GM21526 (cell line): Measurements from ENCODE around the gene CRABP1.

Source experiments
- ATAC-seq: cut with Tn5 transposase; IDR thresholded peaks from one replicate; pipeline ENCODE4 v1.9.1; 2021; ENCODE audit warnings: moderate library complexity; ENCODE audit not compliant: unreplicated experiment, low FRiP score

The CRABP1 gene

DNA sequence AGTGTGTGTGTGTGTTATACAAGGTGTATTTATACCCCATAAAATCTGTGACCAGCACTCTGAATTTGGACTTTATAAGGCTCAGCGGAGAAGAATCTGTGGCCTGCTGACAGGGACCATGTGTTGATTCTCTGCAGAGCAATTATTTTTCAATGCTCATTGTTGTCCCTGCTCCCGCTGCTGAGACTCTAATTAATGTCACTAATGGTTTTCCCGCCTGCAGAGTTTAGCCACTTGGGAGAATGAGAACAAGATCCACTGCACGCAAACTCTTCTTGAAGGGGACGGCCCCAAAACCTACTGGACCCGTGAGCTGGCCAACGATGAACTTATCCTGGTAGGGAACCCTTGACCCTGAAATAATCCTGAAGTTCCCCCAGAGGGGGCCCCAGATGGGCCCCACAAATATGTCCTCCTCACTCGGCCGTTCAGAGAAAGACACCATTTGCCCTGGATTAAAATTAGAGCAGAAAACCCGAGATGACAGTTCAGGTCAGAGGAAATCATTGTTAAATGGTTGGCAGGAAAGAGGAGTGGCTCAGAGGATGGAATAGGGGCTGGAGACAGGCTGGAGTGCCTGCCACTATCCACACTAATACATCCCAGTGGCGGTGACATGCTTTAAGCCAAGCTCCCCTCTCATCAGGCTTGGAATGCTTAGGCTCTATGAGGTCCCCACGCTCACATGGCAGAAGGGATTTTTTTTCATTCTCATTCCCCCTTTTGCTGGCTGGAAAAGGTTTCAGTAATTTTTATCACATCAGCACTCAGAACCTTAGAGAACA, 3.3 kb downstream of the CRABP1 start:
- ATAC-seq: no peak

GRCh38 chr15:78345396-78346125, 5.4 kb downstream of the CRABP1 start:
- no peak for ATAC-seq

DNA sequence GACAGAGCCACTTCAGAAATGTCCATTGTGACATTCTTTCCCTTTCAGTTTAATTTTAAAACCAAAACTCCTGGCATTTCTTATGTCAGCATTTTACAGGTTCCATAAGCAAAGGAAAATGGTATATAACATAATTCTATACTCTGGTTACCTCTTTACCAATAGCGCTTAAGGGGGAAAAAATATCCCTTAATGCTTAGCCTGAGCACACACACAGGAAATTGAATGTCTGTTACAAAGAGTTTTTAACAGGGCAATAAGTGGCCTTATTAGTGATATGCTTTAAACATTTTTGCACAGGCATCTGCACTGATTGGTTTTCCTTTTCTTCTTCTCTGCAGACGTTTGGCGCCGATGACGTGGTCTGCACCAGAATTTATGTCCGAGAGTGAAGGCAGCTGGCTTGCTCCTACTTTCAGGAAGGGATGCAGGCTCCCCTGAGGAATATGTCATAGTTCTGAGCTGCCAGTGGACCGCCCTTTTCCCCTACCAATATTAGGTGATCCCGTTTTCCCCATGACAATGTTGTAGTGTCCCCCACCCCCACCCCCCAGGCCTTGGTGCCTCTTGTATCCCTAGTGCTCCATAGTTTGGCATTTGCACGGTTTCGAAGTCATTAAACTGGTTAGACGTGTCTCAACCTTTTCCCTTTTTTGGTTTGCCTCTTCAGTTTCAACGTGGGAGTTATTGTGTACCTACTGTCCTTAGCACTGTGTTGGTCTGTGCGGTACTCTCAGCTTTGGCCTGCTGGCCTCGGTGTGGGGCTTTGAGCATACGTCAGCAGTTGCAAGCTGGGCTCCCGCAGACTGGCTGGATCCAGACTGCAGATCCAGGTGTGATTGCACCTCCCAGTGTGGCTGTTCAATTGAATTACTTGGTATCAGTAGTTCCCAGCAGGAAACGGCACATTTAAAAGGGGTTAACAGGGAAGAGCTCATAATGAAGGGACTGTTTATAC, 7.7 kb downstream of the CRABP1 start:
- ATAC-seq: no peak

DNA sequence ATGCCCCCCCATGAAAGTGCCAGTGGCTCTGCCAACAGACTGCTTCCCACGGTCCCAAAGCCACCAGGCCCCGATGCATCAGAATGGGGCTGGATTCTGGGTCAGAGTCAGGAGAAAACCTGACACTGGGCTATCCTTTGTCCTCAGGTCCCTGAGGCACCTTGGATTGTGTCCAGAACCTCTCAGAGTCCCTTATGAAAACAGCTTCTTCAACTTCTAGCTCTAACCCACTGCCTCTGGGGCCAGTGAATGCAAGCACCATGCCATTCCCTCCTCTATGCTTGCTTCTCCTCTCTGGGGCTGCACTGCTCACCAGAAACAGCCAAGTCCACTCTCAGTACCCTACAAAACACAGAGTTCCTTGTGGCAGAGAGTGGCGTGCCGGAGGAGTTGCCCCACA, 9.9 kb downstream of the CRABP1 start:
- no peak for ATAC-seq

GRCh38 chr15:78351539-78351938, 11.4 kb downstream of the CRABP1 start:
- ATAC-seq: no peak

GRCh38 chr15:78353093-78353492, 12.9 kb downstream of the CRABP1 start:
- no peak for ATAC-seq

DNA sequence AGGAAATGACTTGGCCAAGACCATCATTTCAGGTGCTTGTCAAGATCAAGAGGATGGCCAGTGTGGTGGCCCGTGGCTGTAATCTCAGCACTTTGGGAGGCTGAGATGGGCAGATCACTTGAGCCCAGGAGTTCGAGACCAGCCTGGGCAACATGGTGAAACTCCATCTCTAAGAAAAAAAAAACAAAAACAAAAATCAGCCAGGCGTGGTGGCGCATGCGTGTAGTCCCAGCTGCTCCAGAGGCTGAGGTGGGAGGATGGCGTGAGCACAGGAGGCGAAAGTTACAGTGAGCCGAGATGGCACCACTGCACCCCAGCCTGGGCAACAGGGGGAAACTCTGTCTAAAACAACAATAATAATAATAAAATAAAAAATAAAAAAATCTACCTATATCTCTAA, 15.0 kb downstream of the CRABP1 start:
- ATAC-seq: no peak

GRCh38 chr15:78358102-78358870, 18.1 kb downstream of the CRABP1 start:
- no peak for ATAC-seq

DNA sequence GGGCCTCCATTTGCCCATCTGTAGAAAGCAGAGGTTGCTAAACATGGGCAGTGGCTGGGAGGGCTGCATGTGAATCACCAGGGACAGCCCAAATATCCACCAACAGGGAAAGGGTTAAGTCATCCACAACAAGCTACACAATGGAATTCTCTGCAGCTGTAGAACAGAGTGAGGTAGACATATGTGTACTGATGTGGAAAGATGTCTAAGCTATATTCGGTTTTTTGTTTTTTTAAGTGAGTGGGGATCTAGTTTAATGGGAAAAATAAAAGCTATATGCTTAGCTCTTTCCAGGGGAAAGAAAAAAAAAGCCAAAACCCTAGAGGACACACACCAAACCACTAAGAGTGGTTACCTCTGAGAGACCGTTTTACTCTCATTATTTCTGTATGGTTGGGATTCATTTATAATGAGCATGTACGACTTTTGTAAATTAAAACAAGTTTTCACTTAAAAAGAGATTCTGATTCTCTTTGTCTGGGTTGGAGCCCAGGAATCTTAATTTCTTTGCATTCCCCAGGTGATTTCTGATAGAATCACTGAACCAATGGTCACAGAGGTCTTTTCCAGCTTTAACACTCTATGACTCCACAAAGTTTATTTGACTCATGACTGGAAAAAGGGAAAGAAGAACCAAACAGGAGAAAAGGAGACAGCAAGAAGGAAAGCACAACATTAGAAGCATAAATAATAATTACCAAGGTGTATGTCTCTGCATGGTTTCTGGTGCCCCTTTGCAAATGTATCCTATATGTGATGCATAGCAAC, 19.1 kb downstream of the CRABP1 start:
- no peak for ATAC-seq

- no peak for ATAC-seq
Measured at GRCh38 chr15:78360367-78360801, 20.2 kb downstream of the CRABP1 start.

DNA sequence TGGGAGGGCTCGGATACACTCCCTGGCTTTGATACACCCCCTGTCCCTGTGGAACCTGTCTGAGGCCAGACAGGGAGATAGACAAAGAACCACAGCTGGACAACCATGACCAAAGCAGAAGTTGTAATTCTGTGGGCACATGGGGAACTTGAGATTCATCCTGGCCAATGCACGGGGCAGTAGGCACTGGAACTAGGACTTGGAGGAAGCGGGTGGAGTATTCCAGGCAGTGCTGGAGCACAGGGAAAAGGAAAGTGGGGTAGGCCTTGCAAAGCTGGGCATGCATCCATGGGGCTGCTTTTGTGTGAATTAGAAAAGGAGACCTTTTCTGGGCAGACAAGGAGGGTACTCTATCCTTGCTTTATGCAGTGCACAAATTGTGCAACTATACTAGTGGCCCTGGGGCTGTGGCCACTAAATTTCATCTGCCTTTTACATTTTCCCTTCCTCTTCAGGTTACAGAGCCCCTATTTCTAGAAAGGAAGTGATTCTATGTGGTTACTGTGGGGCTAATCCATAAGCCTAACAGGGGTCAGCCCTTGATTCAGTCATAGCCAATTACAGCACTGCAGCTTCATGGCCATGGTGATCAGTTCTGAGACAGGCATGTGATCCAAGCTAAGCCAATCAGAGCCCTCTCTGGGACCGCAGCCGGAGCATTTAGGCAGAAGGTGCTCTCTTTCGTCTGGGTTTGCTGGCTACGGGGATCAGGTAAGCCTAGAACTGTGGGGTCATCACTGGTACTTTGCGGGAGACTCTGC, 21.0 kb downstream of the CRABP1 start:
- ATAC-seq: no peak

DNA sequence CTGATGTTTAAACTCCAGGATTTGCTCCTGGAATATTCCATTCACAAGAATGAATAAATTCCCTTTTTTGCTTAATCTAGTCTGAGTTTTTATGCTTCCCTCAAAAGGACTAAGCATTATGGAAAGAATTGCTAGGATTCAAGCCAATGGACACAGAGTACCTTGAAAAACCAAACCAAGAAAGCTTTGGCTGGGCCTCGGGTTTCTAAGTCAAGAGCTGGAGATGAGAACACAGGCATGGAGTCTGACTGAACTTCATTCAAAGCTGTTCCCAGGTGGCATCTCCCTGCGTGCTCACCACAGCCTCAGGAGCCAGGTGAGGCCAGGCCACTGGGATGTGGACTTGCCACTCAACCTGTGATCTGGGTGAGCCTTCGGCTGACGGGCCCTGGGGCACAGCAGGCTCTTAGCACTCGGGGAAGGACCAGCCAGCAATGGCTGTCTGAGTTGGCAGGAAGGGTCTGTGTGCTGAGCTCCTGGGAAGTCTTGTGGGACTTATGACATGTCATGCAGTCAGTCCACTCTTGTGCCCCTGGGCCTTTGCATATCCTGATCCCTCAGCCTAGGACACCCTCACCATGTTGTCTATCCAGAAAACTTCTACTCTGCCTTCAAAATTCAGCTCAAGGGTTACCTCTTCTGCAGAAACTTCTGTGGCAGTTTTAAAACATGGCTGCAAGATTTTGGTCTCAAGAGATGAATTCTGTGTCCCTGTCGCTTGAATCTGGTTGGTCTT, 21.8 kb downstream of the CRABP1 start:
- ATAC-seq: no peak

DNA sequence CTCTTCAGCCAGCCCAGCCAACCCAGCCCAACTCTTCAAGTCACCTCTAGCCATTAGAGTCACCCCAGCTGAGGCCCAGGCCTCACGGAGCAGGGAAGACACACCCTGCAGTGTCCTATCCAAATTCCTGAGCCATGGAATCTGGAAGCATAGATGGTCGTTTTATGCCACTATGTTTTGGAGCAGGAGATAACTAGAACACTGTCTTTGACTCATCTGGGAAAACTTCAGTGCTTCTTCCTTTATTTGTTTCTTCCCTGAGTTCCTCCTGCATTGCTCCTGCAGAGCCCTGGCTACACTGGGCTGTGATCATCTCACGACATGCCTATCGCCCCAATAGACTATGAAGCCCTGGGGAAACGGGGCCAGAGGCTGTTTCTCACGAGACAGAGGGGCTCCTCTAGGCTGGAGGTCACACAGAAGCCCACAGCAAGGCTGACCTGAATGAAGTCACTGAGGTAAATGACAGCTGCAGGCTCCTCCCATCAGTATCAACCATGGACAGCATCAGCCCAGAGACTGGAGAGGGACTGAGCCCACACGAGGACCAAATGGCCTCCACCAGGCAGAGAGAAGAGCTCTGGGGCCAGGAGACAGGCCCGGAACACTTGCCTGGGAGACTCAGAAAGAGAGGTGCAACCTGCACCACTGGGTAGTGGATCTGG, 22.7 kb downstream of the CRABP1 start:
- ATAC-seq: no peak

DNA sequence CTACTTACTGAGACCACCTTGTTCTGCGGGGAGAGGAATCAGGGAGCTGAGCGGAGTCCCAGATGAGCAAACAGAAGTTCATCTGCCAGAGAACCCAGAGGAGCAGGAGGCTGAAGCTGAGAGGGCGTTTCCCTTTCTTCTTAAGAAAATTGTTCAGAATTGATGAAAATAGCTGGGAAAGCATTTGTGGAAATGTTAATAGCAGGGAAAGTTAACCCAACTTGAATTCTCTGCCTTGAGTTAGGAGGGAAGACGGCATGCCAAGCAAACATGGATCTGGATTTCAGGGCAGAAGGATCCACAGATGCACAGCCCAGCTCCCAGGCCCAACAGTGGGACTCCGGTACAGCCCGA, 23.2 kb downstream of the CRABP1 start:
- ATAC-seq: no peak

- no peak for ATAC-seq
Measured at GRCh38 chr15:78364233-78364632, 24.1 kb downstream of the CRABP1 start.

- no peak for ATAC-seq
Measured at GRCh38 chr15:78365917-78366316, 25.8 kb downstream of the CRABP1 start.

- ATAC-seq: no peak
Measured at GRCh38 chr15:78366342-78366741, 26.2 kb downstream of the CRABP1 start.

DNA sequence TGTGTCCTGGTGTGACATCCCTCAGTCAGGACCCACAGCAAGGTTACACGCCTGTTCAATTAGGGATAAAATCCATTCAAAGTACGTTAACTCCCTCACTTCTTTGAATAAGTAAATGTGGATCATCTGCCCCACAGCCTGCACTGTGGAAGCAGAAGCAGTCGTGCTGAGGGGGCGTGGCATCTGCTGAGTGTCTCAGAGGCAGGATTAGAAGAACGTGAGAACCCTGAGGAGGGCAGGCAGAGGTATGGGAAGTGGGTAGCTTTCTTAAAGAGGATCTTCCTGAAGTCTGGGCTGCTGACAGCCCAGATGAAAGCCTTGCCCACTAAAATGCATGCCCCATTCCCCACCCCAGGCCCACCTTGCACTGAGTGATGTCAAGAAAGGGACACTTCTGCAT, 28.5 kb downstream of the CRABP1 start:
- no peak for ATAC-seq
